NCI-H2107 treated with DMSO at 0.1 percent for 48 hours (cell line): ENCODE data around the gene GAP43.

Experiments
- DNase-seq: peaks from one replicate; lab custom pipeline; 2025; ENCODE audit not compliant: unreplicated experiment; lab: John Stamatoyannopoulos, UW

The GAP43 gene

GRCh38 chr3:115660646-115661337, 37.5 kb downstream of the GAP43 start:
- DNase-seq, result no peak

GRCh38 chr3:115662356-115662755, 39.0 kb downstream of the GAP43 start:
- DNase-seq, result no peak

- DNase-seq, result no peak
These were observed 40.1 kb downstream of the GAP43 start for GRCh38 chr3:115663414-115663813.

- DNase-seq, result no peak
These were observed 42.8 kb downstream of the GAP43 start for GRCh38 chr3:115666081-115666480.

GRCh38 chr3:115666920-115667737, 43.8 kb downstream of the GAP43 start:
- no peak for DNase-seq

- no peak for DNase-seq
These were observed 44.4 kb downstream of the GAP43 start for GRCh38 chr3:115667738-115668065.

GRCh38 chr3:115670911-115671310, 47.6 kb downstream of the GAP43 start:
- no peak for DNase-seq

- DNase-seq, result no peak
These were observed 48.6 kb downstream of the GAP43 start for GRCh38 chr3:115671761-115672455.

GRCh38 chr3:115673881-115674280, 50.6 kb downstream of the GAP43 start:
- DNase-seq, result no peak

- no peak for DNase-seq
These were observed 53.0 kb downstream of the GAP43 start for GRCh38 chr3:115676336-115676735.

- DNase-seq, result no peak
These were observed 57.6 kb downstream of the GAP43 start for GRCh38 chr3:115680803-115681345.

- DNase-seq, result no peak
These were observed 58.4 kb downstream of the GAP43 start for GRCh38 chr3:115681736-115682135.

GRCh38 chr3:115683305-115683704, 60.0 kb downstream of the GAP43 start:
- no peak for DNase-seq

GRCh38 chr3:115683773-115684172, 60.5 kb downstream of the GAP43 start:
- DNase-seq, result no peak

GRCh38 chr3:115685097-115685496, 61.8 kb downstream of the GAP43 start:
- no peak for DNase-seq

GRCh38 chr3:115687721-115688120, 64.4 kb downstream of the GAP43 start:
- DNase-seq, result no peak

GRCh38 chr3:115688418-115688817, 65.1 kb downstream of the GAP43 start:
- no peak for DNase-seq

GRCh38 chr3:115689928-115690327, 66.6 kb downstream of the GAP43 start:
- no peak for DNase-seq

GRCh38 chr3:115691964-115692363, 68.7 kb downstream of the GAP43 start:
- no peak for DNase-seq

- DNase-seq, result peak; percentile 93
These were observed 69.7 kb downstream of the GAP43 start for GRCh38 chr3:115692887-115693524.

- peak; percentile 60 for DNase-seq
These were observed 70.6 kb downstream of the GAP43 start for GRCh38 chr3:115693868-115694267.
